ENCODE results near the gene CARD14.

- TF ChIP-seq, protein P1, sequence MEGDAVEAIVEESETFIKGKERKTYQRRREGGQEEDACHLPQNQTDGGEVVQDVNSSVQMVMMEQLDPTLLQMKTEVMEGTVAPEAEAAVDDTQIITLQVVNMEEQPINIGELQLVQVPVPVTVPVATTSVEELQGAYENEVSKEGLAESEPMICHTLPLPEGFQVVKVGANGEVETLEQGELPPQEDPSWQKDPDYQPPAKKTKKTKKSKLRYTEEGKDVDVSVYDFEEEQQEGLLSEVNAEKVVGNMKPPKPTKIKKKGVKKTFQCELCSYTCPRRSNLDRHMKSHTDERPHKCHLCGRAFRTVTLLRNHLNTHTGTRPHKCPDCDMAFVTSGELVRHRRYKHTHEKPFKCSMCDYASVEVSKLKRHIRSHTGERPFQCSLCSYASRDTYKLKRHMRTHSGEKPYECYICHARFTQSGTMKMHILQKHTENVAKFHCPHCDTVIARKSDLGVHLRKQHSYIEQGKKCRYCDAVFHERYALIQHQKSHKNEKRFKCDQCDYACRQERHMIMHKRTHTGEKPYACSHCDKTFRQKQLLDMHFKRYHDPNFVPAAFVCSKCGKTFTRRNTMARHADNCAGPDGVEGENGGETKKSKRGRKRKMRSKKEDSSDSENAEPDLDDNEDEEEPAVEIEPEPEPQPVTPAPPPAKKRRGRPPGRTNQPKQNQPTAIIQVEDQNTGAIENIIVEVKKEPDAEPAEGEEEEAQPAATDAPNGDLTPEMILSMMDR (IDR thresholded peaks at IDR 0.05; ENCODE audit: low read depth, low read length) = no peak
- TF ChIP-seq MYC (IDR thresholded peaks at IDR 0.05; ENCODE audit: low read depth, low read length) = no peak
- TF ChIP-seq, protein P2, sequence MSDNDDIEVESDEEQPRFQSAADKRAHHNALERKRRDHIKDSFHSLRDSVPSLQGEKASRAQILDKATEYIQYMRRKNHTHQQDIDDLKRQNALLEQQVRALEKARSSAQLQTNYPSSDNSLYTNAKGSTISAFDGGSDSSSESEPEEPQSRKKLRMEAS (IDR thresholded peaks at IDR 0.05; ENCODE audit: low read depth, low read length) = no peak
- TF ChIP-seq POLR2A (IDR thresholded peaks at IDR 0.05; ENCODE audit: extremely low read depth, insufficient read length) = no peak
Measured at GRCh38 chr17:80126449-80126715, 43.4 kb upstream of the CARD14 start.

Data from NB4 (cell line).